IPS-11a (cell line): ENCODE results near the gene PPM1H.

Experiments
- H3K4me3 ChIP-seq: one replicate; pipeline ENCODE4 v1.5.1; 2013; ENCODE audit warnings: low read depth, low read length, control low read depth

Gene PPM1H

GRCh38 chr12:62876938-62877548 lies 57.9 kb downstream of the PPM1H start:
- no peak overlapping the region for H3K4me3 ChIP-seq

- no peak overlapping the region for H3K4me3 ChIP-seq
Measured at GRCh38 chr12:62873826-62874448, 61.0 kb downstream of the PPM1H start.

GRCh38 chr12:62873116-62873825 lies 61.7 kb downstream of the PPM1H start:
- no peak overlapping the region for H3K4me3 ChIP-seq

GRCh38 chr12:62868820-62869219 lies 66.1 kb downstream of the PPM1H start:
- H3K4me3 ChIP-seq = no peak overlapping the region

GRCh38 chr12:62866451-62867082 lies 68.4 kb downstream of the PPM1H start:
- H3K4me3 ChIP-seq = no peak overlapping the region

GRCh38 chr12:62865937-62866336 lies 69.0 kb downstream of the PPM1H start:
- no peak overlapping the region for H3K4me3 ChIP-seq

- no peak overlapping the region for H3K4me3 ChIP-seq
Measured at GRCh38 chr12:62865065-62865464, 69.9 kb downstream of the PPM1H start.

- no peak overlapping the region for H3K4me3 ChIP-seq
Measured at GRCh38 chr12:62862259-62862881, 72.6 kb downstream of the PPM1H start.

- H3K4me3 ChIP-seq = no peak overlapping the region
Measured at GRCh38 chr12:62861586-62861985, 73.4 kb downstream of the PPM1H start.

GRCh38 chr12:62860501-62861411 lies 74.2 kb downstream of the PPM1H start:
- no peak overlapping the region for H3K4me3 ChIP-seq

GRCh38 chr12:62860020-62860419 lies 74.9 kb downstream of the PPM1H start:
- H3K4me3 ChIP-seq = no peak overlapping the region

- no peak overlapping the region for H3K4me3 ChIP-seq
Measured at GRCh38 chr12:62859321-62859737, 75.6 kb downstream of the PPM1H start.

GRCh38 chr12:62856454-62856853 lies 78.5 kb downstream of the PPM1H start:
- no peak overlapping the region for H3K4me3 ChIP-seq

- H3K4me3 ChIP-seq = no peak overlapping the region
Measured at GRCh38 chr12:62854024-62854423, 80.9 kb downstream of the PPM1H start.

- H3K4me3 ChIP-seq = no peak overlapping the region
Measured at GRCh38 chr12:62849398-62849797, 85.6 kb downstream of the PPM1H start.

GRCh38 chr12:62848418-62848817 lies 86.5 kb downstream of the PPM1H start:
- no peak overlapping the region for H3K4me3 ChIP-seq

GRCh38 chr12:62847709-62848108 lies 87.2 kb downstream of the PPM1H start:
- no peak overlapping the region for H3K4me3 ChIP-seq

- H3K4me3 ChIP-seq = no peak overlapping the region
Measured at GRCh38 chr12:62846491-62846890, 88.5 kb downstream of the PPM1H start.

GRCh38 chr12:62844915-62845314 lies 90.0 kb downstream of the PPM1H start:
- H3K4me3 ChIP-seq = no peak overlapping the region

GRCh38 chr12:62843716-62844115 lies 91.2 kb downstream of the PPM1H start:
- no peak overlapping the region for H3K4me3 ChIP-seq
